Thyroid gland (tissue), 4 donors: ENCODE results near the gene MTHFS. TPM values are rescaled to one million over a fixed set of nuclear protein-coding genes. Genes with fewer than 3 reads are reported as not detected.
A peak's percentile ranks its signal among the peaks of the same experiment; 100 is the strongest.

Experiments used
- DNase-seq, 2 donors: peaks; one replicate each; pipeline ENCODE4 v3.0.0-alpha.2; 2019
- H3K27ac ChIP-seq, 3 donors: fragments of 200-600 bp; sonication (generic); 1 replicate in 2 of 3; 2 replicates in 1 of 3; pipeline ENCODE4 v1.5.1; 2016 to 2019; ENCODE audit warnings: mild to moderate bottlenecking in 1 of 3, moderate library complexity in 1 of 3
- H3K27me3 ChIP-seq: fragments of 200-600 bp; sonication (generic); one replicate; pipeline ENCODE4 v1.5.1; 2019
- H3K36me3 ChIP-seq, 2 donors: fragments of 200-600 bp; sonication (generic); one replicate each; pipeline ENCODE4 v1.5.1; 2016 to 2019
- H3K4me1 ChIP-seq, 2 donors: fragments of 200-600 bp; sonication (generic); one replicate each; pipeline ENCODE4 v1.5.1; 2017 to 2019
- H3K4me3 ChIP-seq, 3 donors: fragments of 200-600 bp; sonication (generic); replicated peaks in 1 of 3; 1 replicate in 2 of 3; 2 replicates in 1 of 3; pipeline ENCODE4 v1.5.1; 2016; ENCODE audit warnings: mild to moderate bottlenecking in 1 of 3
- H3K9me3 ChIP-seq: fragments of 200-600 bp; sonication (generic); one replicate; pipeline ENCODE4 v1.5.1; 2017
- CTCF ChIP-seq, 6 experiments: fragments of 200-600 bp in 3 of 6; fragments of 450-650 bp in 3 of 6; sonication (generic) in 3 of 6; IDR thresholded peaks; one replicate each; pipeline ENCODE4 v1.5.1; 2016 to 2019; ENCODE audit warnings: antibody characterized with exemption in 6 of 6, mild to moderate bottlenecking in 2 of 6, inconsistent platforms in 1 of 6, moderate library complexity in 1 of 6
- POLR2A ChIP-seq, 2 donors: fragments of 450-650 bp; IDR thresholded peaks; one replicate each; pipeline ENCODE4 v1.6.1; 2017; ENCODE audit warnings: antibody characterized with exemption in 2 of 2, mild to moderate bottlenecking in 2 of 2, moderate library complexity in 1 of 2
- WGBS, 2 donors: methylation state at CpG; one replicate each; pipeline ENCODE4 v1.1.5; 2017; 5-methylcytosine and 5-hydroxymethylcytosine counted together
- intact Hi-C: fragments of 100-400 bp; cut with DNase I; formaldehyde crosslinking; loops from one replicate; pipeline ENCODE4 v1.15.1; 2023
- total RNA-seq, 4 donors: library from RNA; depleted of rRNA; stranded (reverse); fragments of >200 nt; gene quantifications; one replicate each; pipeline ENCODE4 v1.2.3, GENCODE V29; 2016

Gene MTHFS
- total RNA-seq, result 10 to 100 TPM; 18.2 to 29.5 (median 23.5) TPM

GRCh38 chr15:79896634-79897379 is at the start of gene MTHFS:
Gene MTHFS (minus strand): TSS chr15:79897014. CDS start chr15:79896988, 26 bp downstream.
- DNase-seq, result peak; percentile 82 to 86
- Histone ChIP-seq H3K27me3 (no peaks in the 10 kb centered on the region), H3K9me3 (no peaks in the 10 kb centered on the region), H3K4me3 (peak within 1 kb of the TSS; percentile 41 to 84 (median 67)), H3K27ac (peak within 1 kb of the TSS; percentile 86 to 96 (median 92)), H3K4me1 (peaks cover 9 to 16% of the 10 kb centered on the region in 2 donors), H3K36me3 (no peaks in the 10 kb centered on the region)
- peak in 1 of 2 donors; percentile 87 for TF ChIP-seq POLR2A (IDR thresholded peaks at IDR 0.05)
- peak in 4 of 6 experiments; percentile 7 to 54 (median 31) for TF ChIP-seq CTCF (IDR thresholded peaks at IDR 0.05)
- intact Hi-C loops, result no loop called here
- 0 to 1% methylated on average over 11 to 42 of the region's 90 CpGs for WGBS, 2 donors

- H3K9me3 ChIP-seq, result no peaks in the 10 kb centered on the region
- H3K27ac ChIP-seq, result no peak overlapping the region
- no peak overlapping the region for H3K4me3 ChIP-seq
- WGBS, 2 donors, result 87 to 89% methylated on average over 7 of the region's 7 CpGs
- TF ChIP-seq CTCF (IDR thresholded peaks at IDR 0.05) (no peak), POLR2A (IDR thresholded peaks at IDR 0.05) (no peak)
- no peaks in the 10 kb centered on the region for H3K4me1 ChIP-seq
- no peaks in the 10 kb centered on the region for H3K27me3 ChIP-seq
- intact Hi-C loops, result no loop called here
- DNase-seq, result no peak
- H3K36me3 ChIP-seq, result no peaks in the 10 kb centered on the region
Measured at GRCh38 chr15:79944622-79945021, 47.8 kb upstream of the MTHFS start.

- intact Hi-C loops, result no loop called here
Measured at GRCh38 chr15:79943820-79944219, 47.0 kb upstream of the MTHFS start.

DNA sequence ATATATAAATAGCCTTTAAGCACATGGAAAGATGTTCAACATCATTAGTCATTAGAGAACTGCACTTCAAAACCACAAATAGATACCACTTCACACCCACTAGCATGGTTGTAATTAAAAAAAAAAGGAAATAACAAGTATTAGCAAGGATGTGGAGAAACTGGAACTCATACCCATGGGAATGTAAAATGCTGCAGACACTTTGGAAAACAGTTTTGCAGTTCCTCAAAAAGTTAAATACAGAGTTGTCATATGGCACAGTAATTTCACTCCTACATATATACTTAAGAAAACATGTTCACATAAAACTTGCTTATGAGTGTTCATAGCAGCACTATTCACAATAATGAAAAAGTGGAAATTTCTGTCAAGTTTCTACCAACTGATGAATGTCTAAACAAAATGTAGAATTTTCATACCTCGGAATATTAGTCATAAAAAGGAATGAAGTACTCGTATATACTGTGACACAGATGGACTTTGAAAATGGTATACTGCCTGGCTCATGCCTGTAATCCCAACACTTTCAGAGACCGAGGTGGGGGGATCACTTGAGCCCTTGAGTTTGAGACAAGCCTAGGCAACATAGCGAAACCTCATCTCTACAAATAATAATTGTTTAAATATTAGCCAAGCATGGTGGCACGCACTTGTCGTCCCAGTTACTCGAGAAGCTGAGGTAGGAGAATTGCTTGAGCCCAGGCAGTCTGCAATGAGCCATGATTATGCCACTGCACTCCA is 46.1 kb upstream of the MTHFS start:
- Histone ChIP-seq H3K27me3 (no peaks in the 10 kb centered on the region), H3K4me1 (no peaks in the 10 kb centered on the region), H3K9me3 (no peaks in the 10 kb centered on the region), H3K4me3 (no peak overlapping the region), H3K27ac (no peak overlapping the region), H3K36me3 (no peaks in the 10 kb centered on the region)
- WGBS, 2 donors, result 72% methylated on average over 7 of the region's 7 CpGs
- DNase-seq, result no peak
- intact Hi-C loops, result no loop called here
- TF ChIP-seq POLR2A (IDR thresholded peaks at IDR 0.05) (no peak), CTCF (IDR thresholded peaks at IDR 0.05) (no peak)

More at GRCh38 chr15:79943820-79944219, 47.0 kb upstream of the MTHFS start:
- H3K4me3 ChIP-seq, result no peak overlapping the region
- no peaks in the 10 kb centered on the region for H3K9me3 ChIP-seq
- no peaks in the 10 kb centered on the region for H3K4me1 ChIP-seq
- WGBS, 2 donors, result 81 to 82% methylated on average over 1 of the region's 1 CpG
- no peak overlapping the region for H3K27ac ChIP-seq
- TF ChIP-seq POLR2A (IDR thresholded peaks at IDR 0.05) (no peak), CTCF (IDR thresholded peaks at IDR 0.05) (no peak)
- DNase-seq, result no peak
- H3K36me3 ChIP-seq, result no peaks in the 10 kb centered on the region
- no peaks in the 10 kb centered on the region for H3K27me3 ChIP-seq

DNA sequence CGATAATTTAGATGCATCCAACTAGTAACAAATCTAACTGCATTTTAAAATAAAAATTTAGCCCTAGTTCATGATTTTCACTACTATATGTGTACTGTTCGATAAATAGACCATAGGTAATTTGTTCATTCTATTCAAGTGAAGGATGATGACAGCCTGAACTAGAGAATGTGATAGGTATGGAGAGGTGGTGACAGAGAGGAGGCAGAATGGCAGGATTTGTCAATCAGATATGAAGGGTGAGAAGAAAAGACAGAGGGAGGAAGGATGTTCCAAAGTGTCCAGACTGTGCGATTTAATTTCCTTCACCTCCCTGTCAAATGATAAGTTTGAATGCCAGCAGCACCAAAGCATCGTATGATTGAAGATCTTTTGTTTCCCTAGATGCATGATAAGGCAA is 42.6 kb upstream of the MTHFS start:
- WGBS, 2 donors, result 91% methylated on average over 4 of the region's 4 CpGs
- Histone ChIP-seq H3K36me3 (no peaks in the 10 kb centered on the region), H3K4me3 (no peak overlapping the region), H3K4me1 (no peaks in the 10 kb centered on the region), H3K27me3 (no peaks in the 10 kb centered on the region), H3K9me3 (no peaks in the 10 kb centered on the region), H3K27ac (no peak overlapping the region)
- DNase-seq, result no peak
- intact Hi-C loops, result no loop called here
- TF ChIP-seq CTCF (IDR thresholded peaks at IDR 0.05) (no peak), POLR2A (IDR thresholded peaks at IDR 0.05) (no peak)
